Activated CD4-positive, alpha-beta memory T cell treated with anti-CD3 and anti-CD28 coated beads for 36 hours (primary cell): ENCODE data around the gene LMNA. TPM values are rescaled to one million over a fixed set of nuclear protein-coding genes. Genes with fewer than 3 reads are reported as not detected.

Source experiments
- CTCF ChIA-PET: fragments of 350-600 bp; sonication (Branson Sonifier 250); formaldehyde crosslinking; loops from one replicate; lab custom pipeline; 2021; ENCODE audit warnings: antibody characterized with exemption, inconsistent platforms; lab: Charles Lee
- POLR2A ChIA-PET: fragments of 350-600 bp; sonication (Branson Sonifier 250); formaldehyde crosslinking; loops from one replicate; lab custom pipeline; 2021; ENCODE audit warnings: antibody characterized with exemption; lab: Charles Lee
- DNase-seq: peaks from one replicate; pipeline ENCODE4 v3.0.0-alpha.2; 2020
- H3K27ac Mint-ChIP-seq: one replicate; pipeline ENCODE4 v1.8.0; 2021; ENCODE audit warnings: mixed read lengths
- H3K27me3 Mint-ChIP-seq: one replicate; pipeline ENCODE4 v1.8.0; 2021; ENCODE audit warnings: mixed read lengths
- H3K36me3 Mint-ChIP-seq: one replicate; pipeline ENCODE4 v1.8.0; 2021; ENCODE audit warnings: mixed read lengths
- H3K4me1 Mint-ChIP-seq: one replicate; pipeline ENCODE4 v1.8.0; 2021; ENCODE audit warnings: low read depth, mixed read lengths
- H3K4me3 Mint-ChIP-seq: one replicate; pipeline ENCODE4 v1.8.0; 2021; ENCODE audit warnings: mild to moderate bottlenecking, mixed read lengths
- H3K9me3 Mint-ChIP-seq: one replicate; pipeline ENCODE4 v1.8.0; 2021; ENCODE audit warnings: mixed read lengths
- intact Hi-C: fragments of 100-400 bp; cut with micrococcal nuclease; formaldehyde crosslinking; loops from one replicate; pipeline ENCODE4 v1.15.1; 2023
- total RNA-seq, 2 experiments: library from RNA; stranded (reverse); gene quantifications; one replicate each; pipeline ENCODE4 v1.2.3, GENCODE V29; 2021

The LMNA gene
- total RNA-seq, 2 experiments from 2014 or later: 210 to 211 TPM

GRCh38 chr1:156106624-156107488, 7.7 kb upstream of the LMNA start:
- intact Hi-C loops: loop anchor here (1.0 kb wide), 3 partner anchors 7 to 20 kb away; partner anchors contain the start of gene LMNA
- H3K27me3 Mint-ChIP-seq: no peaks in the 10 kb centered on the region
- CTCF ChIA-PET: interaction anchor here (0.9 to 20.9 kb wide), 5 partner anchors 10 to 118 kb away, joined by 3 to 1097 read pairs (median 21); partner anchors contain the start of gene LMNA
- no peaks in the 10 kb centered on the region for H3K9me3 Mint-ChIP-seq
- peak overlapping the region; percentile 93 for H3K27ac Mint-ChIP-seq
- DNase-seq: no peak
- H3K4me3 Mint-ChIP-seq: peak overlapping the region; percentile 76
- H3K4me1 Mint-ChIP-seq: peaks cover 53% of the 10 kb centered on the region
- POLR2A ChIA-PET: interaction anchor here (0.7 to 5.5 kb wide), 9 partner anchors 8 to 346 kb away, joined by 3 to 80 read pairs (median 6); partner anchors contain the start of genes LMNA, SLC25A44 and SMG5
- H3K36me3 Mint-ChIP-seq: no peaks in the 10 kb centered on the region

- H3K27me3 Mint-ChIP-seq: no peaks in the 10 kb centered on the region
- intact Hi-C loops: no loop called here
- H3K4me1 Mint-ChIP-seq: peaks cover 45% of the 10 kb centered on the region
- no peak overlapping the region for H3K4me3 Mint-ChIP-seq
- ChIA-PET CTCF (interaction anchor here (0.6 to 20.9 kb wide), 4 partner anchors 9 to 17 kb away, joined by 3 to 1097 read pairs (median 52); partner anchors contain the start of gene LMNA), POLR2A (interaction anchor here (1.2 to 4.3 kb wide), 3 partner anchors 11 to 86 kb away, joined by 3 to 80 read pairs (median 55); partner anchors contain the start of gene SLC25A44)
- H3K36me3 Mint-ChIP-seq: no peaks in the 10 kb centered on the region
- H3K27ac Mint-ChIP-seq: peak overlapping the region; percentile 57
- H3K9me3 Mint-ChIP-seq: no peaks in the 10 kb centered on the region
- DNase-seq: no peak
Measured at GRCh38 chr1:156108057-156108456, 6.5 kb upstream of the LMNA start.

- H3K4me1 Mint-ChIP-seq: peaks cover 41% of the 10 kb centered on the region
- CTCF ChIA-PET: no interaction called here
Measured at GRCh38 chr1:156108664-156109241, 5.8 kb upstream of the LMNA start.

GRCh38 chr1:156110252-156110651, 4.3 kb upstream of the LMNA start:
- no peaks in the 10 kb centered on the region for H3K9me3 Mint-ChIP-seq
- ChIA-PET CTCF (no interaction called here), POLR2A (no interaction called here)
- no peak for DNase-seq
- intact Hi-C loops: no loop called here
- peaks cover 32% of the 10 kb centered on the region for H3K4me1 Mint-ChIP-seq
- peaks cover 2% of the 10 kb centered on the region for H3K36me3 Mint-ChIP-seq
- H3K27ac Mint-ChIP-seq: no peak overlapping the region
- H3K4me3 Mint-ChIP-seq: no peak overlapping the region
- no peaks in the 10 kb centered on the region for H3K27me3 Mint-ChIP-seq

More at GRCh38 chr1:156108664-156109241, 5.8 kb upstream of the LMNA start:
- Mint-ChIP-seq H3K36me3 (no peaks in the 10 kb centered on the region), H3K9me3 (no peaks in the 10 kb centered on the region), H3K27me3 (no peaks in the 10 kb centered on the region), H3K27ac (peak overlapping the region; percentile 42), H3K4me3 (no peak overlapping the region)
- intact Hi-C loops: no loop called here
- DNase-seq: no peak
- POLR2A ChIA-PET: interaction anchor here (0.5 kb wide), 1 partner anchor 106 kb away, joined by 3 read pairs; no protein-coding TSS in a partner anchor

- H3K9me3 Mint-ChIP-seq: no peaks in the 10 kb centered on the region
- no peak overlapping the region for H3K4me3 Mint-ChIP-seq
- CTCF ChIA-PET: interaction anchor here (1.6 to 26.8 kb wide), 3 partner anchors 14 to 18 kb away, joined by 7 to 1097 read pairs (median 11); no protein-coding TSS in a partner anchor
- DNase-seq: no peak
- no peaks in the 10 kb centered on the region for H3K27me3 Mint-ChIP-seq
- no peak overlapping the region for H3K27ac Mint-ChIP-seq
- peaks cover 23% of the 10 kb centered on the region for H3K4me1 Mint-ChIP-seq
- POLR2A ChIA-PET: interaction anchor here (5.3 kb wide), 1 partner anchor 13 kb away, joined by 95 read pairs; no protein-coding TSS in a partner anchor
- intact Hi-C loops: no loop called here
- H3K36me3 Mint-ChIP-seq: peaks cover 3% of the 10 kb centered on the region
Measured at GRCh38 chr1:156111355-156111962, 3.1 kb upstream of the LMNA start.

- no peaks in the 10 kb centered on the region for H3K9me3 Mint-ChIP-seq
- peak overlapping the region; percentile 29 for H3K4me3 Mint-ChIP-seq
- no peak for DNase-seq
Measured at GRCh38 chr1:156112276-156113137, 2.0 kb upstream of the LMNA start.

GRCh38 chr1:156113282-156113950, 1.1 kb upstream of the LMNA start:
- Mint-ChIP-seq H3K27me3 (no peaks in the 10 kb centered on the region), H3K4me1 (peaks cover 21% of the 10 kb centered on the region), H3K36me3 (peaks cover 9% of the 10 kb centered on the region), H3K4me3 (peak overlapping the region; percentile 93), H3K9me3 (no peaks in the 10 kb centered on the region), H3K27ac (peak overlapping the region; percentile 87)
- ChIA-PET POLR2A (interaction anchor here (1.4 to 5.3 kb wide), 5 partner anchors 8 to 100 kb away, joined by 4 to 95 read pairs (median 41); partner anchors contain the start of gene PMF1), CTCF (interaction anchor here (0.5 to 26.8 kb wide), 5 partner anchors 12 to 583 kb away, joined by 3 to 1097 read pairs (median 7); no protein-coding TSS in a partner anchor)
- no peak for DNase-seq
- intact Hi-C loops: no loop called here

More at GRCh38 chr1:156112276-156113137, 2.0 kb upstream of the LMNA start:
- Mint-ChIP-seq H3K4me1 (peaks cover 17% of the 10 kb centered on the region), H3K27me3 (no peaks in the 10 kb centered on the region), H3K36me3 (peaks cover 5% of the 10 kb centered on the region), H3K27ac (no peak overlapping the region)
- CTCF ChIA-PET: interaction anchor here (1.6 to 26.8 kb wide), 3 partner anchors 13 to 17 kb away, joined by 7 to 1097 read pairs (median 11); no protein-coding TSS in a partner anchor
- intact Hi-C loops: no loop called here
- POLR2A ChIA-PET: interaction anchor here (5.3 kb wide), 1 partner anchor 14 kb away, joined by 95 read pairs; no protein-coding TSS in a partner anchor

GRCh38 chr1:156114919-156115513, 505 bp downstream of the LMNA start:
- Mint-ChIP-seq H3K4me1 (peaks cover 26% of the 10 kb centered on the region), H3K9me3 (no peaks in the 10 kb centered on the region), H3K27ac (peak overlapping the region; percentile 87), H3K4me3 (peak overlapping the region; percentile 93), H3K36me3 (peaks cover 12% of the 10 kb centered on the region), H3K27me3 (no peaks in the 10 kb centered on the region)
- POLR2A ChIA-PET: interaction anchor here (0.6 to 5.3 kb wide), 7 partner anchors 10 to 103 kb away, joined by 4 to 95 read pairs (median 9); partner anchors contain the start of gene PMF1
- CTCF ChIA-PET: interaction anchor here (0.8 to 26.8 kb wide), 4 partner anchors 9 to 109 kb away, joined by 3 to 1097 read pairs (median 32); no protein-coding TSS in a partner anchor
- peak; percentile 38 for DNase-seq
- intact Hi-C loops: loop anchor here (1.0 kb wide), 4 partner anchors 8 to 19 kb away; no protein-coding TSS in a partner anchor

GRCh38 chr1:156115514-156116374, 1.2 kb downstream of the LMNA start:
- DNase-seq: no peak
- CTCF ChIA-PET: interaction anchor here (0.8 to 26.8 kb wide), 3 partner anchors 8 to 18 kb away, joined by 3 to 1097 read pairs (median 57); no protein-coding TSS in a partner anchor
- H3K4me3 Mint-ChIP-seq: peak overlapping the region; percentile 93
- H3K36me3 Mint-ChIP-seq: peaks cover 15% of the 10 kb centered on the region
- no peaks in the 10 kb centered on the region for H3K27me3 Mint-ChIP-seq
- peaks cover 33% of the 10 kb centered on the region for H3K4me1 Mint-ChIP-seq
- H3K9me3 Mint-ChIP-seq: no peaks in the 10 kb centered on the region
- POLR2A ChIA-PET: interaction anchor here (0.6 to 5.3 kb wide), 6 partner anchors 10 to 102 kb away, joined by 3 to 95 read pairs (median 24); no protein-coding TSS in a partner anchor
- intact Hi-C loops: no loop called here
- H3K27ac Mint-ChIP-seq: peak overlapping the region; percentile 87
